ENCODE results near the gene INTS6. TPM values are rescaled to one million over a fixed set of nuclear protein-coding genes. Genes with fewer than 3 reads are reported as not detected.

The INTS6 gene
- total and polyA plus RNA-seq, 2 of the 4 experiments (the other 2 are of a cell fraction): 12.9 to 42.3 TPM

- no peak overlapping the region for H2AK9ac ChIP-seq (replicated peaks; ENCODE audit: low read depth, low read length, poor library complexity)
- H4K8ac ChIP-seq (ENCODE audit: low read depth in 2 of 2, low read length in 2 of 2): no peak overlapping the region
- H3K27me3 ChIP-seq (ENCODE audit: control insufficient read depth, insufficient read depth, low read length): no peaks in the 10 kb centered on the region
- no peak overlapping the region for H2BK5ac ChIP-seq (ENCODE audit: low read depth, low read length, poor library complexity, severe bottlenecking)
- H3K27ac ChIP-seq (ENCODE audit: insufficient read depth, low read length): no peak overlapping the region
- H4K5ac ChIP-seq (ENCODE audit: low read depth, low read length): no peak overlapping the region
- no peaks in the 10 kb centered on the region for H3K9me3 ChIP-seq (ENCODE audit: control insufficient read depth, insufficient read depth, low read length)
- H3K14ac ChIP-seq (replicated peaks; ENCODE audit: low read depth, low read length): no peak overlapping the region
- no peak for TF ChIP-seq CEBPB (IDR thresholded peaks at IDR 0.05; ENCODE audit: low read depth, low read length)
- no peak for TF ChIP-seq BHLHE40 (IDR thresholded peaks at IDR 0.05; ENCODE audit: low read depth, low read length)
- no peak for TF ChIP-seq POLR2A (IDR thresholded peaks at IDR 0.05; ENCODE audit: low read depth, low read length)
- no peak for TF ChIP-seq CTCF (conservative IDR thresholded peaks at IDR 0.05; ENCODE audit: low read depth, low read length)
- TF ChIP-seq NFE2L2 (IDR thresholded peaks at IDR 0.05; ENCODE audit: low read depth, low read length): no peak
- no peak for TF ChIP-seq RAD21 (IDR thresholded peaks at IDR 0.05; ENCODE audit: low read length)
- TF ChIP-seq CHD1 (IDR thresholded peaks at IDR 0.05; ENCODE audit: low read depth, low read length): no peak
- no peak for TF ChIP-seq ELK1 (IDR thresholded peaks at IDR 0.05; ENCODE audit: borderline replicate concordance, low read depth, low read length)
- TF ChIP-seq MAZ (IDR thresholded peaks at IDR 0.05; ENCODE audit: borderline replicate concordance, low read depth, low read length): no peak
- TF ChIP-seq MAFK (IDR thresholded peaks at IDR 0.05; ENCODE audit: low read depth, low read length): no peak
- TF ChIP-seq RCOR1 (IDR thresholded peaks at IDR 0.05; ENCODE audit: insufficient replicate concordance, low read length): no peak
- no peak for TF ChIP-seq USF2 (IDR thresholded peaks at IDR 0.05; ENCODE audit: low read depth, low read length)
- no peak overlapping the region for H3K4ac ChIP-seq (ENCODE audit: low read depth, low read length)
- no TSS peak for BruUV-seq (replicated peaks)
- no peak overlapping the region for H3K23ac ChIP-seq (ENCODE audit: low read depth, low read length)
- H3K4me1 ChIP-seq (ENCODE audit: control insufficient read depth, insufficient read depth, low read length): peaks cover 2% of the 10 kb centered on the region; the same call in 1 of the 2 replicates
- no peaks in the 10 kb centered on the region for H4K20me1 ChIP-seq (ENCODE audit: insufficient read depth, low read length)
- no peak overlapping the region for H3K4me3 ChIP-seq (ENCODE audit: insufficient read depth, low read depth, low read length)
- H4K91ac ChIP-seq (ENCODE audit: insufficient read depth, low read depth, low read length): no peak overlapping the region
- H3K4me2 ChIP-seq (ENCODE audit: low read depth, low read length): no peak overlapping the region
- H2BK120ac ChIP-seq (ENCODE audit: low read depth, low read length): no peak overlapping the region
- no peak overlapping the region for H2BK20ac ChIP-seq (ENCODE audit: low read depth, low read length)
- ATAC-seq (ENCODE audit: low read depth): no peak
- no peak overlapping the region for H3K56ac ChIP-seq (ENCODE audit: extremely low read depth, insufficient read depth, low read length)
- POLR2A ChIA-PET (ENCODE audit: unreplicated experiment): no interaction called here
- H2AFZ ChIP-seq (replicated peaks; ENCODE audit: low read length, poor library complexity): no peak overlapping the region
- H3K9me1 ChIP-seq (ENCODE audit: insufficient read depth, low read length): no peaks in the 10 kb centered on the region
- DNase-seq: no peak
- dilution Hi-C loops (cut with HindIII; ENCODE audit: low sequenced_read_pairs, unreplicated experiment): no loop called here
- H3K9ac ChIP-seq (ENCODE audit: low read depth, low read length): no peak overlapping the region
- no peak overlapping the region for H2BK15ac ChIP-seq (ENCODE audit: low read depth, low read length)
- peaks cover 9% of the 10 kb centered on the region; the same call in 1 of the 2 replicates for H3K36me3 ChIP-seq (ENCODE audit: control insufficient read depth, insufficient read depth, low read length)
- H3K79me1 ChIP-seq (ENCODE audit: low read depth in 1 of 2, low read length in 2 of 2): peaks cover 0 to 9% of the 10 kb centered on the region in 2 experiments; a peak in 2 of 4 replicates
- intact Hi-C loops (cut with micrococcal nuclease): loop anchor here (10.0 kb wide), 2 partner anchors 308 to 998 kb away; partner anchors contain the start of genes CKAP2 and VPS36
- 100% methylated on average over 3 of the region's 13 CpGs; no CpG with 5 or more reads in 1 of the 2 experiments for WGBS, 2 experiments (ENCODE audit: extremely low coverage in 2 of 2, insufficient read length in 1 of 2)
- no peak overlapping the region for H3K18ac ChIP-seq (ENCODE audit: low read depth, low read length)
- CTCF ChIA-PET: no interaction called here
- H2AK5ac ChIP-seq (ENCODE audit: low read depth, low read length): no peak overlapping the region
- in situ Hi-C loops (cut with MboI; ENCODE audit: low sequenced_read_pairs): no loop called here
Measured at GRCh38 chr13:51456510-51456909, 3.7 kb upstream of the INTS6 start.
